Tibial artery (tissue), 4 donors: ENCODE measurements around the gene CDC20.

Source experiments
- DNase-seq, 2 donors: peaks; one replicate each; pipeline ENCODE4 v3.0.0-alpha.2; 2019
- H3K27ac ChIP-seq, 2 donors: fragments of 200-600 bp; sonication (generic) in 1 of 2; 1 replicate in 1 of 2; 2 replicates in 1 of 2; pipeline ENCODE4 v1.5.1; 2018 to 2019; ENCODE audit warnings: mild to moderate bottlenecking in 1 of 2
- H3K27me3 ChIP-seq, 2 donors: fragments of 200-600 bp; sonication (generic) in 1 of 2; one replicate each; pipeline versions ENCODE4 v1.5.1 to v1.6.0; 2016 to 2019
- H3K36me3 ChIP-seq, 3 donors: fragments of 200-600 bp; sonication (generic) in 2 of 3; one replicate each; pipeline ENCODE4 v1.5.1; 2016 to 2019; ENCODE audit warnings: mild to moderate bottlenecking in 2 of 3
- H3K4me1 ChIP-seq, 4 donors: fragments of 200-600 bp; sonication (generic) in 2 of 4; 1 replicate in 3 of 4; 2 replicates in 1 of 4; pipeline ENCODE4 v1.5.1; 2016 to 2019
- H3K4me3 ChIP-seq, 2 donors: fragments of 200-600 bp; sonication (generic) in 1 of 2; 1 replicate in 1 of 2; 2 replicates in 1 of 2; pipeline ENCODE4 v1.5.1; 2018 to 2019; ENCODE audit warnings: mild to moderate bottlenecking in 2 of 2
- H3K9me3 ChIP-seq, 3 donors: fragments of 200-600 bp; sonication (generic) in 1 of 3; one replicate each; pipeline ENCODE4 v1.5.1; 2016 to 2019
- CTCF ChIP-seq, 2 experiments: fragments of 200-600 bp in 1 of 2; fragments of 450-650 bp in 1 of 2; IDR thresholded peaks; one replicate each; pipeline ENCODE4 v1.5.1; 2017 to 2019; ENCODE audit warnings: antibody characterized with exemption in 2 of 2, mild to moderate bottlenecking in 1 of 2, moderate library complexity in 1 of 2
- intact Hi-C: fragments of 100-400 bp; cut with DNase I; formaldehyde crosslinking; loops from one replicate; pipeline ENCODE4 v1.15.0; 2023; ENCODE audit warnings: low total_unique reads

CDC20 gene

GRCh38 chr1:43340559-43340958 lies 18.2 kb upstream of the CDC20 start:
- Histone ChIP-seq H3K27me3 (no peaks in the 10 kb centered on the region), H3K36me3 (no peaks in the 10 kb centered on the region), H3K4me1 (peaks cover 0 to 7% (median 0%) of the 10 kb centered on the region in 4 donors), H3K27ac (no peak overlapping the region), H3K9me3 (no peaks in the 10 kb centered on the region), H3K4me3 (no peak overlapping the region)
- intact Hi-C loops, result loop anchor here (10.0 kb wide), 1 partner anchor 416 kb away; no protein-coding TSS in a partner anchor
- no peak for DNase-seq
- no peak for TF ChIP-seq CTCF (IDR thresholded peaks at IDR 0.05)

- no peak for TF ChIP-seq CTCF (IDR thresholded peaks at IDR 0.05)
- peak in 1 of 2 donors; percentile 34 for DNase-seq
- H3K9me3 ChIP-seq, result no peaks in the 10 kb centered on the region
- H3K4me3 ChIP-seq, result no peak overlapping the region
- no peaks in the 10 kb centered on the region for H3K27me3 ChIP-seq
- no peaks in the 10 kb centered on the region for H3K36me3 ChIP-seq
- intact Hi-C loops, result loop anchor here (10.0 kb wide), 1 partner anchor 420 kb away; no protein-coding TSS in a partner anchor
- peaks cover 0 to 12% (median 5%) of the 10 kb centered on the region in 4 donors for H3K4me1 ChIP-seq
- no peak overlapping the region for H3K27ac ChIP-seq
These were observed 14.4 kb upstream of the CDC20 start for GRCh38 chr1:43344267-43344850.

GRCh38 chr1:43345120-43345519 lies 13.7 kb upstream of the CDC20 start:
- no peak for TF ChIP-seq CTCF (IDR thresholded peaks at IDR 0.05)
- Histone ChIP-seq H3K9me3 (no peaks in the 10 kb centered on the region), H3K4me1 (peaks cover 0 to 20% (median 10%) of the 10 kb centered on the region in 4 donors), H3K27me3 (no peaks in the 10 kb centered on the region), H3K27ac (peak overlapping the region in 1 of 2 donors; percentile 7), H3K36me3 (no peaks in the 10 kb centered on the region), H3K4me3 (no peak overlapping the region)
- intact Hi-C loops, result loop anchor here (10.0 kb wide), 1 partner anchor 420 kb away; no protein-coding TSS in a partner anchor
- peak in 1 of 2 donors; percentile 11 for DNase-seq

GRCh38 chr1:43346636-43347035 lies 12.1 kb upstream of the CDC20 start:
- Histone ChIP-seq H3K36me3 (no peaks in the 10 kb centered on the region), H3K4me3 (no peak overlapping the region), H3K4me1 (peaks cover 0 to 21% (median 10%) of the 10 kb centered on the region in 4 donors), H3K9me3 (no peaks in the 10 kb centered on the region), H3K27ac (no peak overlapping the region), H3K27me3 (no peaks in the 10 kb centered on the region)
- intact Hi-C loops, result loop anchor here (10.0 kb wide), 1 partner anchor 422 kb away; no protein-coding TSS in a partner anchor
- no peak for DNase-seq
- TF ChIP-seq CTCF (IDR thresholded peaks at IDR 0.05), result no peak

- intact Hi-C loops, result loop anchor here (10.0 kb wide), 1 partner anchor 424 kb away; no protein-coding TSS in a partner anchor
These were observed 10.4 kb upstream of the CDC20 start for GRCh38 chr1:43348343-43348808.

More at GRCh38 chr1:43348343-43348808, 10.4 kb upstream of the CDC20 start:
- Histone ChIP-seq H3K27me3 (no peaks in the 10 kb centered on the region), H3K36me3 (no peaks in the 10 kb centered on the region), H3K4me3 (peak overlapping the region; percentile 59 to 82), H3K9me3 (no peaks in the 10 kb centered on the region), H3K4me1 (peaks cover 0 to 21% (median 10%) of the 10 kb centered on the region in 4 donors), H3K27ac (peak overlapping the region; percentile 86 to 93)
- no peak for TF ChIP-seq CTCF (IDR thresholded peaks at IDR 0.05)
- peak in 1 of 2 donors; percentile 37 for DNase-seq
